ENCODE measurements around the gene HECTD3. TPM values are rescaled to one million over a fixed set of nuclear protein-coding genes. Genes with fewer than 3 reads are reported as not detected.

HECTD3 gene
- total RNA-seq (2022; extraction: Qiagen RNA extraction; ENCODE audit: low read depth) = 13.5 to 18.8 TPM (median 16.1 TPM) in 5 replicates

GRCh38 chr1:45010855-45011811 lies at the start of gene HECTD3:
HECTD3 (minus strand) TSS chr1:45011324; CDS start chr1:45011257, 67 bp downstream.

GRCh38 chr1:45011837-45012638 lies 914 bp upstream of the HECTD3 start, which contains the start of gene UROD:
UROD (plus strand) TSS chr1:45012254; CDS start chr1:45012266, 12 bp downstream.

Other genes starting within 250 kb of the HECTD3 start
- 1,523 to 1,715 TPM (median 1,655 TPM) in 5 replicates for gene RPS8, start 235.8 kb downstream of the HECTD3 start, total RNA-seq (2022; extraction: Qiagen RNA extraction; ENCODE audit: low read depth)
- 0.15 to 0.66 TPM (median 0.37 TPM) in 5 replicates for gene BEST4, start 223.2 kb downstream of the HECTD3 start, total RNA-seq (2022; extraction: Qiagen RNA extraction; ENCODE audit: low read depth)
- gene PLK3, start 210.9 kb downstream of the HECTD3 start, total RNA-seq (2022; extraction: Qiagen RNA extraction; ENCODE audit: low read depth) = 14.9 to 20.3 TPM (median 16.0 TPM) in 5 replicates
- 0.35 to 1.3 TPM (median 0.75 TPM) in 5 replicates for gene DYNLT4, start 204.0 kb downstream of the HECTD3 start, total RNA-seq (2022; extraction: Qiagen RNA extraction; ENCODE audit: low read depth)
- 2.4 to 3.9 TPM (median 3.1 TPM) in 5 replicates for gene BTBD19, start 202.8 kb downstream of the HECTD3 start, total RNA-seq (2022; extraction: Qiagen RNA extraction; ENCODE audit: low read depth)
- gene PTCH2, start 168.1 kb downstream of the HECTD3 start, total RNA-seq (2022; extraction: Qiagen RNA extraction; ENCODE audit: low read depth) = 0.08 to 0.28 TPM (median 0.23 TPM) in 5 replicates
- gene EIF2B3, start 24.7 kb downstream of the HECTD3 start, total RNA-seq (2022; extraction: Qiagen RNA extraction; ENCODE audit: low read depth) = 16.7 to 21.4 TPM (median 18.8 TPM) in 5 replicates
- 43.8 to 56.0 TPM (median 49.2 TPM) in 5 replicates for gene UROD, start 930 bp upstream of the HECTD3 start, total RNA-seq (2022; extraction: Qiagen RNA extraction; ENCODE audit: low read depth)
- 0.40 to 0.66 TPM (median 0.55 TPM) in 5 replicates for gene ZSWIM5, start 195.3 kb upstream of the HECTD3 start, total RNA-seq (2022; extraction: Qiagen RNA extraction; ENCODE audit: low read depth)